Measurements from ENCODE around the gene IGSF21.

IGSF21 gene

GRCh38 chr1:18280956-18281355 is 173.4 kb downstream of the IGSF21 start:
- POLR2A ChIA-PET (ENCODE audit: low non-redundant PET), result no interaction called here
- no peak for TF ChIP-seq CTCF (conservative IDR thresholded peaks at IDR 0.05; ENCODE audit: low read depth)
- CTCF ChIA-PET, result interaction anchor here (0.7 kb wide), 1 partner anchor 180 kb away, joined by 5 read pairs; no protein-coding TSS in a partner anchor
- no peak overlapping the region for H3K27ac ChIP-seq
- DNase-seq (ENCODE audit: low spot score), result no peak

- TF ChIP-seq CTCF (conservative IDR thresholded peaks at IDR 0.05; ENCODE audit: low read depth), result no peak
- ChIA-PET CTCF (no interaction called here), POLR2A (ENCODE audit: low non-redundant PET) (no interaction called here)
- H3K27ac ChIP-seq, result no peak overlapping the region
- no peak for DNase-seq (ENCODE audit: low spot score)
These were observed 175.4 kb downstream of the IGSF21 start for GRCh38 chr1:18282851-18283600.

DNA sequence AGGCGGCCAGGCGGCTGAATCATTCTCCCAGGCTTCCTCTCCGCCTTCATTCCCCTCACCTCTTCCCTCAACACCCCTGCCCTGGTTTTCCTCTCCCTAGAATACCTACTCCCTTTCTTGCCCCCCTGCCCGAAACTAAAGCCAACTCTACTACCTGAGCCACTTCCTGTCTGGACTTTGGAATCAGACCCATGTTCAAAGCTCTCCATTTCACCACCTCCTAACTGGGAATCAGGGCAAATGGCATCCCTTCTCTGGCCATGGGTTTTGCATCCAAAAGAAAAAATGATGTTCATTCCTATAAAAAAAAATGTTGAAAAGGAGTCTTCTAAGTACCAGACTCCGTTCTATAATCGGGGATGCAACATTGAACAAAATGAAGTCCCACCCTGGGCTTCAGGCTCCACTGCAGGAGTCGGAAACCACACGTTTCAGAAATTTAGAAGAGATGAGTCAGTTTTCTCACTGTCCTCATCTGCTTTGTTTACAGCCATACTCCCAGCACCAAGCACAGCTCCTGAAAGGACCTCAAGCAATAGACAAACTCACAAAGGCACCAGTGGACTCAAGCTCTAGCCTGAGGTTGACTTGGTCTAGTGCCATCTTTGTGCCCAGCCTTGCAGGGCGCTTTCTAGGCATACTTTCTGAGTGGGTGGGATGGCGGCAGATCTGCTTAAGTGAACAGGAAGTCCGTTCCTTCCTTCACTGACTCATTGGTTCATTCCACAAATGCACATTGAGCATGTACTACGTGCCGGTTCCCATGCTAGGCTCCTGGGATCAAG is 176.2 kb downstream of the IGSF21 start:
- ChIA-PET POLR2A (ENCODE audit: low non-redundant PET) (no interaction called here), CTCF (no interaction called here)
- no peak overlapping the region for H3K27ac ChIP-seq
- no peak for TF ChIP-seq CTCF (conservative IDR thresholded peaks at IDR 0.05; ENCODE audit: low read depth)
- DNase-seq (ENCODE audit: low spot score), result no peak

DNA sequence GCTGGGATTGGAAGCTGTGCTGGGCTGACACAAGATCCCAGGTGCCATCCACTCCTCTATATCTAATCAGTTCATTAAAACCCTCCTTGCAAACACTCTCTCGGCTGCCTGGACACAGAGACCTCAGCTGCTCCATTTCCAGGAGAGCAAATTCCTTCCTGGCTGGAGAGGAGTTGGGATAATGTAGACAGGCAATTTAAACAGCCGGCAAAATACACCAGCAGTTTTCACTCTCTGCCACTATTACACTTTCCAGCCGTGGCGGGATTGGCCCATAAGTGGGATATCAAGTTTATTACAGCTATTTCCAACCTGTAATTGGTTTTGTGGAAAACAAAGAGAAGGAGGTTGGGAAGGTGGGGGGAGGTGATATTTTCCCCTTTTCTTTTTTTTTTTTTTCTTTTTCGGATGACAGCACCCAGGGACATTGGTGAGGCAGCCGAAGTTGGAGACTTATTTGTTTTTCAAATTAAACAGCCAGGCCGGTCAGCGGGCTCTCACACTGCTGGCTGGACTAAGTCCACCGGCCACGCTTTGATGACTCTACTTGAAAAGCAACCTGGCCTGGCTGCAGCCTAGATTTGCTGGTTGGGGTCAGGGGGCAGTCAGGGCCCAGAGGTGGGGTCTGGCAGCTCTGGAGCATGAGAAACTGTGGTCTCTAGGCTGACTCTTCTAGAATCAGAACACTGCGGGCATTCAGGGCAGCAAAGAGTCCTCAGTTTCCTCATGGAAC is 177.4 kb downstream of the IGSF21 start:
- no peak overlapping the region for H3K27ac ChIP-seq
- CTCF ChIA-PET, result interaction anchor here (0.6 kb wide), 1 partner anchor 184 kb away, joined by 3 read pairs; no protein-coding TSS in a partner anchor
- POLR2A ChIA-PET (ENCODE audit: low non-redundant PET), result no interaction called here
- DNase-seq (ENCODE audit: low spot score), result no peak
- TF ChIP-seq CTCF (conservative IDR thresholded peaks at IDR 0.05; ENCODE audit: low read depth), result no peak

GRCh38 chr1:18285538-18285924 is 177.9 kb downstream of the IGSF21 start:
- DNase-seq (ENCODE audit: low spot score), result no peak
- no peak overlapping the region for H3K27ac ChIP-seq
- TF ChIP-seq CTCF (conservative IDR thresholded peaks at IDR 0.05; ENCODE audit: low read depth), result no peak
- ChIA-PET CTCF (interaction anchor here (0.6 to 0.7 kb wide), 2 partner anchors 37 to 353 kb away, joined by 3 read pairs; no protein-coding TSS in a partner anchor), POLR2A (ENCODE audit: low non-redundant PET) (no interaction called here)

- ChIA-PET CTCF (no interaction called here), POLR2A (ENCODE audit: low non-redundant PET) (interaction anchor here (0.6 kb wide), 1 partner anchor 1022 kb away, joined by 3 read pairs; no protein-coding TSS in a partner anchor)
- H3K27ac ChIP-seq, result no peak overlapping the region
- TF ChIP-seq CTCF (conservative IDR thresholded peaks at IDR 0.05; ENCODE audit: low read depth), result no peak
- no peak for DNase-seq (ENCODE audit: low spot score)
These were observed 181.1 kb downstream of the IGSF21 start for GRCh38 chr1:18288722-18289121.
